IPS DF 6.9 (cell line): ENCODE results near the gene SUSD4.

Source experiments
- DNase-seq: peaks from one replicate; pipeline ENCODE4 v3.0.0-alpha.2; 2013; ENCODE audit warnings: low read depth, low spot score
- H3K27ac ChIP-seq: one replicate; pipeline ENCODE4 v1.5.1; 2013; ENCODE audit warnings: low read length, control low read depth
- H3K27me3 ChIP-seq: 2 replicates; pipeline ENCODE4 v1.6.1; 2013; ENCODE audit warnings: mild to moderate bottlenecking, low read length; ENCODE audit not compliant: control insufficient read depth, insufficient read depth
- H3K36me3 ChIP-seq: 2 replicates; pipeline ENCODE4 v1.6.1; 2013; ENCODE audit warnings: low read length; ENCODE audit not compliant: control insufficient read depth, insufficient read depth
- H3K4me1 ChIP-seq: 2 replicates; pipeline ENCODE4 v1.6.1; 2013; ENCODE audit warnings: low read length; ENCODE audit not compliant: control insufficient read depth, insufficient read depth
- H3K4me3 ChIP-seq: 2 replicates; pipeline ENCODE4 v1.5.1; 2013; ENCODE audit warnings: mild to moderate bottlenecking, low read length
- H3K9me3 ChIP-seq: 2 replicates; pipeline ENCODE4 v1.6.1; 2013; ENCODE audit warnings: low read length, inconsistent platforms; ENCODE audit not compliant: control insufficient read depth, insufficient read depth
- WGBS: extraction: QIAGEN DNeasy Blood & Tissue Kit; methylation state at CpG from one replicate; pipeline ENCODE4 v1.1.7; 2013; ENCODE audit warnings: mixed read lengths, missing lambda C conversion rate; ENCODE audit not compliant: insufficient read length, insufficient coverage; 5-methylcytosine and 5-hydroxymethylcytosine counted together

SUSD4 gene

GRCh38 chr1:223394706-223395105 is 30.7 kb upstream of the SUSD4 start:
- Histone ChIP-seq H3K36me3 (peaks cover 3% of the 10 kb centered on the region; the same call in 1 of the 2 replicates), H3K27ac (no peak overlapping the region), H3K4me1 (no peaks in the 10 kb centered on the region; the same call in 1 of the 2 replicates), H3K9me3 (no peaks in the 10 kb centered on the region), H3K4me3 (no peak overlapping the region), H3K27me3 (peaks cover 2% of the 10 kb centered on the region; the same call in 1 of the 2 replicates)
- WGBS, result no CpG with 5 or more reads among the region's 13 CpGs
- no peak for DNase-seq

- no peaks in the 10 kb centered on the region for H3K9me3 ChIP-seq
- H3K27ac ChIP-seq, result no peak overlapping the region
- no CpG with 5 or more reads among the region's 27 CpGs for WGBS
- peaks cover 2% of the 10 kb centered on the region; the same call in 1 of the 2 replicates for H3K27me3 ChIP-seq
- no peak for DNase-seq
- peaks cover 3% of the 10 kb centered on the region; the same call in 1 of the 2 replicates for H3K36me3 ChIP-seq
- no peaks in the 10 kb centered on the region; the same call in 1 of the 2 replicates for H3K4me1 ChIP-seq
- no peak overlapping the region for H3K4me3 ChIP-seq
Observed at GRCh38 chr1:223394242-223394641, 30.3 kb upstream of the SUSD4 start.

- no peaks in the 10 kb centered on the region; the same call in 1 of the 2 replicates for H3K4me1 ChIP-seq
- whole genome bisulfite sequencing, result no CpG with 5 or more reads among the region's 73 CpGs
- H3K27me3 ChIP-seq, result peaks cover 2% of the 10 kb centered on the region; the same call in 1 of the 2 replicates
- peaks cover 3% of the 10 kb centered on the region; the same call in 1 of the 2 replicates for H3K36me3 ChIP-seq
- no peak for DNase-seq
- H3K9me3 ChIP-seq, result no peaks in the 10 kb centered on the region
- H3K27ac ChIP-seq, result no peak within 1 kb of the TSS
- H3K4me3 ChIP-seq, result peak within 1 kb of the TSS; percentile 22; the same call in 1 of the 2 replicates
Observed at GRCh38 chr1:223393275-223394214, 29.6 kb upstream of the SUSD4 start, which contains the start of gene CCDC185. Gene CCDC185 (plus strand): TSS chr1:223393415. CDS start chr1:223393476, 61 bp downstream.

GRCh38 chr1:223390618-223391017 is 26.6 kb upstream of the SUSD4 start:
- Histone ChIP-seq H3K27ac (no peak overlapping the region), H3K4me3 (no peak overlapping the region), H3K36me3 (peaks cover 3% of the 10 kb centered on the region; the same call in 1 of the 2 replicates), H3K27me3 (peaks cover 2% of the 10 kb centered on the region; the same call in 1 of the 2 replicates), H3K4me1 (no peaks in the 10 kb centered on the region; the same call in 1 of the 2 replicates), H3K9me3 (no peaks in the 10 kb centered on the region)
- DNase-seq, result no peak

- no peak for DNase-seq
- Histone ChIP-seq H3K4me1 (no peaks in the 10 kb centered on the region), H3K27ac (no peak overlapping the region), H3K4me3 (no peak overlapping the region), H3K27me3 (no peaks in the 10 kb centered on the region), H3K36me3 (no peaks in the 10 kb centered on the region), H3K9me3 (no peaks in the 10 kb centered on the region)
- no CpG with 5 or more reads among the region's 2 CpGs for WGBS
Observed at GRCh38 chr1:223386013-223386412, 22.0 kb upstream of the SUSD4 start.

GRCh38 chr1:223378754-223379153 is 14.8 kb upstream of the SUSD4 start:
- H3K4me1 ChIP-seq, result no peaks in the 10 kb centered on the region
- H3K36me3 ChIP-seq, result no peaks in the 10 kb centered on the region
- H3K4me3 ChIP-seq, result no peak overlapping the region
- no peaks in the 10 kb centered on the region for H3K27me3 ChIP-seq
- H3K27ac ChIP-seq, result no peak overlapping the region
- H3K9me3 ChIP-seq, result no peaks in the 10 kb centered on the region
- no peak for DNase-seq

GRCh38 chr1:223374064-223374610 is 10.2 kb upstream of the SUSD4 start:
- Histone ChIP-seq H3K27me3 (no peaks in the 10 kb centered on the region), H3K27ac (no peak overlapping the region), H3K4me1 (no peaks in the 10 kb centered on the region), H3K9me3 (no peaks in the 10 kb centered on the region), H3K36me3 (no peaks in the 10 kb centered on the region), H3K4me3 (no peak overlapping the region)
- no peak for DNase-seq
- no CpG with 5 or more reads among the region's 4 CpGs for WGBS

- Histone ChIP-seq H3K36me3 (no peaks in the 10 kb centered on the region), H3K4me3 (peak overlapping the region; percentile 72; the same call in 1 of the 2 replicates), H3K27ac (no peak overlapping the region), H3K27me3 (peaks cover 10% of the 10 kb centered on the region; the same call in 1 of the 2 replicates), H3K9me3 (no peaks in the 10 kb centered on the region), H3K4me1 (no peaks in the 10 kb centered on the region)
- WGBS, result no CpG with 5 or more reads among the region's 55 CpGs
- DNase-seq, result no peak
Observed at GRCh38 chr1:223364685-223365382, 858 bp upstream of the SUSD4 start.

- Histone ChIP-seq H3K9me3 (no peaks in the 10 kb centered on the region), H3K27ac (no peak overlapping the region), H3K27me3 (peaks cover 10% of the 10 kb centered on the region; the same call in 1 of the 2 replicates), H3K4me3 (peak overlapping the region; percentile 72; the same call in 1 of the 2 replicates), H3K36me3 (no peaks in the 10 kb centered on the region), H3K4me1 (no peaks in the 10 kb centered on the region)
- DNase-seq, result no peak
- no CpG with 5 or more reads among the region's 44 CpGs for WGBS
Observed at GRCh38 chr1:223363057-223363855, 720 bp downstream of the SUSD4 start.
